ENCODE results near the gene CRCP. TPM values are rescaled to one million over a fixed set of nuclear protein-coding genes. Genes with fewer than 3 reads are reported as not detected.

Gene CRCP
- total and polyA plus RNA-seq, 2 of the 13 experiments (the other 11 are each of a cell fraction or from before 2014, with no cell fraction given) = 22.7 to 31.0 TPM

- FAIRE-seq = no peak
Measured at GRCh38 chr7:66099551-66100407, 14.9 kb upstream of the CRCP start.

More at GRCh38 chr7:66099551-66100407, 14.9 kb upstream of the CRCP start:
- Histone ChIP-seq H3K4me2 (ENCODE audit: low read depth, low read length) (peak overlapping the region; percentile 66), H3K27ac (ENCODE audit: extremely low read length, insufficient read depth, low read length) (no peak overlapping the region), H3K36me3 (replicated peaks in 1 of 2; ENCODE audit: control insufficient read depth in 1 of 2, insufficient read depth in 2 of 2, low read length in 2 of 2) (no peaks in the 10 kb centered on the region), H3K9ac (ENCODE audit: insufficient read depth, low read depth, low read length) (no peak overlapping the region; the same call in 1 of the 2 replicates), H4K20me1 (ENCODE audit: insufficient read depth, low read length) (no peaks in the 10 kb centered on the region), H3K27me3 (ENCODE audit: control insufficient read depth in 1 of 2, insufficient read depth in 2 of 2, low read length in 2 of 2) (no peaks in the 10 kb centered on the region), H3K9me3 (ENCODE audit: low read length) (no peaks in the 10 kb centered on the region), H3K4me3 (replicated peaks in 1 of 3; ENCODE audit: insufficient read depth in 1 of 3, low read depth in 2 of 3, low read length in 3 of 3) (peak overlapping the region in 2 of 3 experiments; percentile 33 to 56; a peak in 4 of 6 replicates), H2AFZ (ENCODE audit: low read length) (no peak overlapping the region), H3K4me1 (ENCODE audit: insufficient read depth, low read length) (peaks cover 9% of the 10 kb centered on the region), H3K79me2 (ENCODE audit: insufficient read depth, low read length) (no peaks in the 10 kb centered on the region)
- BruUV-seq (replicated peaks) = no TSS peak
- in situ Hi-C loops (cut with HindIII; ENCODE audit: extremely low pct_ligation_motif_present, low pct_unique_long_range_greater_than_20kb) (no loop called here), intact Hi-C loops (cut with micrococcal nuclease; ENCODE audit: unreplicated experiment) (no loop called here)
- DNase-seq (ENCODE audit: low spot score) (no peak), ATAC-seq (peak; percentile 83)
- CTCF ChIA-PET (ENCODE audit: low intra/inter-chr PET ratio, low total read pairs) = no interaction called here
- no peak for TF ChIP-seq NR1H2 (CRISPR knock-in tag; IDR thresholded peaks at IDR 0.05; ENCODE audit: borderline replicate concordance, low read depth)
- TF ChIP-seq POLR2G (IDR thresholded peaks at IDR 0.05; ENCODE audit: low read depth, low read length) = peak; percentile 16; the same call in 1 of the 2 replicates
- TF ChIP-seq PCBP2 (optimal IDR thresholded peaks at IDR 0.05; ENCODE audit: low read depth, low read length, poor library complexity, severe bottlenecking) = peak; percentile 58
- TF ChIP-seq ZNF687 (CRISPR knock-in tag; IDR thresholded peaks at IDR 0.05) = 0 out of 2 replicates have a peak, but pooled peaks have one; percentile 8
- TF ChIP-seq PCBP1 (IDR thresholded peaks at IDR 0.05; ENCODE audit: borderline replicate concordance, low read depth, low read length) = 0 out of 2 replicates have a peak, but pooled peaks have one; percentile 9
- 18% methylated on average over 15 of the region's 15 CpGs for WGBS (ENCODE audit: low lambda C conversion rate)
- POLR2A ChIA-PET = interaction anchor here (0.8 to 1.3 kb wide), 4 partner anchors 9 to 24 kb away, joined by 3 to 4 read pairs (median 4); partner anchors contain the start of gene ASL

All from HepG2 (cell line).